NK-92 (cell line): ENCODE data around the gene NUTM2A.
"Not testable (repeated sequence)": the region's sequence is repeated elsewhere in the genome, so short reads cannot be mapped to it uniquely, and the experiment has no call there.

Experiments
- DNase-seq: peaks from one replicate; lab custom pipeline; 2025; ENCODE audit not compliant: unreplicated experiment; lab: John Stamatoyannopoulos, UW

NUTM2A gene

DNA sequence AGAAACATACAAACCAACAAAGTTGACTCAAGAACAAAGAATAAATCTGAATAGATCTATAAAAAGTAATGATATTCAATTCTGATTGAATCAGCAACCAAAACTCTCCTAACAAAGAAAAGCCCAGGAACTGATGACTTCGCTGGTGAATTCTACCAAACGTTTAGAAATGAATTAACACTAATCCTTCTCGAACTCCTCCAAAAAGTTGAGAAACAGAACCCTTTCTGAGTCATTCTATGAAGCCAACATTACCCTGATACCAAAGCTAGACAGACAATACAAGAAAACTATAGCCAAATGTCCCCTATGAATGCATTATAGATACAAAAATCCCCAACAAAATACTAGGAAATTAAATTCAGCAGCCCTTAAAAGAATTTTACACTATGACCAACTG is 16.9 kb downstream of the NUTM2A start:
- not testable (repeated sequence) for DNase-seq

- not testable (repeated sequence) for DNase-seq
Observed at GRCh38 chr10:87247335-87247734, 22.1 kb downstream of the NUTM2A start.

DNA sequence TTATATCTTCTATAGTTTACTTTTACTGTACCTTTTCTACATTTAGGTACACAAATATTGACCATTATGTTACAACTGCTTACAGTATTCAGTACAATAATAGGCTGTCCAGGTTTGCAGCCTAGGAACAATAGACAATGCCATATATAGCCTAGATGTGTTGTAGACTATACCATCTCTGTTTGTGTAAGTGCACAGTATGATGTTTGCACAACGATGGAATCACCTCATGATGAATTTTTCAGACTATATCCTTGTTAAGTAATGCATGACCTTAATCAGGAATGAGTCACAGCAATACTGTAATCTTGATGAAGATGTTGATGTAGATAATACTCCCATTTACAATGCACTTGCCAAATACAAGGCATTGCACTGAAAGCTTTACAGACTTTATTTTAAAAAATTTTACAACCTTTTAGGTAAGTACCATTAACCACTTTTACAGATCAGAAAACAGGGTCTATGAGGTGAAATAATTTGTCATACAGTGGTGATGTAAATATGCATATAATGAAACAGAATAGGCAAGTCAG is 23.6 kb downstream of the NUTM2A start:
- not testable (repeated sequence) for DNase-seq

DNA sequence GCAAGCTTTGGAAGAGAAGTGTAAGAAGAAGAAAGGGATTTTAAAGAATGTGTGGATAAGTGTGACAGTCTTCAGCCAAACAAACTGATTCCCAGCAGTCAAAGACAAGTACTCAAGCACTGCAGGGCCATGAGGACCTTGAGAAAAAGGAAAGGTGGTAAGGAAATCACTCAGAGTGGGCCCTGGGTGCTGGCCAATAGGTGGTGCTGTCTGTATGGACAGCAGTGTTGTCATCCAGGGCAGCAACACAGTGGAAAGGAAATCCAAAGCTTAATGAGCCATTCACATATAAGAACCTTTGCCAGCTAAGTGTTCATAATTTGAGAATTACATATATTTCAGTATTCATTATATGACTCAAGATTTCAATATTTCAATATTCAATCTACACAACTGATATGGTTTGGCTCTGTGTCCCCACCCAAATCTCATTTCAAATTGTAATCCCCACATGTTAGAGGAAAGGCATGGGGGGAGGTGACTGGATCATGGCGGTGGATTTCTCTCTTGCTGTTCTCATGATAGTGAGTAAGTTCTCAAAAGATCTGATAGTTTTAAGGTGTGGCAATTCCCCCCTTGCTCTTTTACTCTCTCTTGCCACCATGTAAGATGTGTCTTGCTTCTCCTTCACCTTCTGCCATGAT is 55.6 kb downstream of the NUTM2A start:
- not testable (repeated sequence) for DNase-seq
